GM12864 (cell line): ENCODE measurements around the gene PLCB3.

ENCODE experiments used
- DNase-seq: peaks from one replicate; pipeline ENCODE4 v3.0.0-alpha.2; 2011; ENCODE audit warnings: low read depth
- H3K4me3 ChIP-seq: 2 replicates; pipeline ENCODE4 v1.5.1; 2011; ENCODE audit warnings: mild to moderate bottlenecking, low read depth, low read length, control low read depth
- CTCF ChIP-seq: IDR thresholded peaks from 2 replicates; pipeline ENCODE4 v1.5.1; 2011; ENCODE audit warnings: low read depth, mild to moderate bottlenecking, moderate library complexity, low read length, control low read depth, inconsistent platforms; ENCODE audit errors: missing control alignments

PLCB3 gene

GRCh38 chr11:64235437-64236161 is 15.7 kb upstream of the PLCB3 start:
- no peak for DNase-seq
- H3K4me3 ChIP-seq, result peak overlapping the region; percentile 63
- TF ChIP-seq CTCF, result no peak

- no peak for DNase-seq
- TF ChIP-seq CTCF, result no peak
- H3K4me3 ChIP-seq, result no peak overlapping the region
These were observed 13.8 kb upstream of the PLCB3 start for GRCh38 chr11:64237484-64237951.

- no peak for TF ChIP-seq CTCF
- no peak overlapping the region for H3K4me3 ChIP-seq
- no peak for DNase-seq
These were observed 13.3 kb upstream of the PLCB3 start for GRCh38 chr11:64238076-64238475.

- no peak for TF ChIP-seq CTCF
- DNase-seq, result no peak
- no peak overlapping the region for H3K4me3 ChIP-seq
These were observed 12.3 kb upstream of the PLCB3 start for GRCh38 chr11:64238999-64239398.

GRCh38 chr11:64239662-64240434 is 11.5 kb upstream of the PLCB3 start:
- TF ChIP-seq CTCF, result no peak
- peak; percentile 77 for DNase-seq
- peak overlapping the region; percentile 94 for H3K4me3 ChIP-seq

GRCh38 chr11:64240435-64241240 is 10.7 kb upstream of the PLCB3 start, which contains the start of gene FKBP2:
TSS of gene FKBP2 (plus strand) at chr11:64241095. CDS start at chr11:64242388, 1,293 bp downstream.
- no peak for TF ChIP-seq CTCF
- peak; percentile 87 for DNase-seq
- peak within 1 kb of the TSS; percentile 94 for H3K4me3 ChIP-seq
